Testis (tissue), 2 donors: Measurements from ENCODE around the gene RUNDC3A.

Experiments used
- POLR2A ChIP-seq: fragments of 450-650 bp; IDR thresholded peaks from one replicate; pipeline ENCODE4 v1.6.1; 2017; ENCODE audit warnings: antibody characterized with exemption, mild to moderate bottlenecking, moderate library complexity
- TF ChIP-seq, protein P1 (sequence below), 3 experiments: fragments of 450-650 bp in 2 of 3; fragments of 200-600 bp in 1 of 3; sonication (generic) in 1 of 3; IDR thresholded peaks; one replicate each; pipeline ENCODE4 v1.5.1; 2016 to 2019; ENCODE audit warnings: antibody characterized with exemption in 3 of 3, mild to moderate bottlenecking in 2 of 3, moderate library complexity in 1 of 3

DNA sequence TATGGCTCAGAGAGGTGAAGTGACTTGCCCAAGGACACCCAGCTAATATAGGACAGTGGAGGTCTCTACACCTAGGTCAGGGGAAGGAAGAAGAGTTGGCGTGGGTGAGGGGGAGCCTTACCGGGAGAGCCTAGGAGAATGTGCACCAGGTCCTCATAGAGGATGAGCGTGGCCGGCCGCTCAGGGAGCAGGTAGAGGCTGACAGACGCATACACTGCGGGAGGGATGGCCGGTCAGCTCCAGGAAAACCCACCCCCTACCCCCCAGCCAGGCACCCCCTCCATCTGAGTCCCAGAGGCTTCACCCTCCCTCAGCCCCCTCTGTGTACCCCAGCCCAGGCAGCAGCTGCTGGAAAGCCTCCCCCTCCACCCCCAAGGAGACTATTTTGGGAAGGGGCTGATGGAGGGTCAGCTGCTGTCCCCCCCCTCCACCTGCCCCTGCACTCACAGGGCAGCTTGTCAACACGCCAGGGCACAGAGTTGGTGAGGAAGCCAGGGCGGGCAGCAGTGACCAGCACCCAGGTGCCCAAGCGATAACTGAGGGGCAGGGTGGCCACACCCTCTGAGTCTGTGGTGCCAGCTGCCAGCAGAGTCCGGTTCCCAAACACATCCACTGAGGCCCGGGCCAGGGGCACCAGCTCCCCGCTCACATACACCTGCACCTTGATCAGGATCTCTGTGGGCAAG is 51.2 kb downstream of the RUNDC3A start:
- TF ChIP-seq, protein P1, sequence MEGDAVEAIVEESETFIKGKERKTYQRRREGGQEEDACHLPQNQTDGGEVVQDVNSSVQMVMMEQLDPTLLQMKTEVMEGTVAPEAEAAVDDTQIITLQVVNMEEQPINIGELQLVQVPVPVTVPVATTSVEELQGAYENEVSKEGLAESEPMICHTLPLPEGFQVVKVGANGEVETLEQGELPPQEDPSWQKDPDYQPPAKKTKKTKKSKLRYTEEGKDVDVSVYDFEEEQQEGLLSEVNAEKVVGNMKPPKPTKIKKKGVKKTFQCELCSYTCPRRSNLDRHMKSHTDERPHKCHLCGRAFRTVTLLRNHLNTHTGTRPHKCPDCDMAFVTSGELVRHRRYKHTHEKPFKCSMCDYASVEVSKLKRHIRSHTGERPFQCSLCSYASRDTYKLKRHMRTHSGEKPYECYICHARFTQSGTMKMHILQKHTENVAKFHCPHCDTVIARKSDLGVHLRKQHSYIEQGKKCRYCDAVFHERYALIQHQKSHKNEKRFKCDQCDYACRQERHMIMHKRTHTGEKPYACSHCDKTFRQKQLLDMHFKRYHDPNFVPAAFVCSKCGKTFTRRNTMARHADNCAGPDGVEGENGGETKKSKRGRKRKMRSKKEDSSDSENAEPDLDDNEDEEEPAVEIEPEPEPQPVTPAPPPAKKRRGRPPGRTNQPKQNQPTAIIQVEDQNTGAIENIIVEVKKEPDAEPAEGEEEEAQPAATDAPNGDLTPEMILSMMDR (IDR thresholded peaks at IDR 0.05): no peak
- no peak for TF ChIP-seq POLR2A
